Activated CD4-positive, alpha-beta T cell treated with anti-CD3 and anti-CD28 coated beads for 36 hours (primary cell): Measurements from ENCODE around the gene IFIT2. TPM values are rescaled to one million over a fixed set of nuclear protein-coding genes. Genes with fewer than 3 reads are reported as not detected.
"Not testable (repeated sequence)": the region's sequence is repeated elsewhere in the genome, so short reads cannot be mapped to it uniquely, and the experiment has no call there.

Experiments
- ATAC-seq: fragments of 200-7000 bp; cut with Tn5 transposase; one replicate; pipeline ENCODE4 v1.10.0; 2021; ENCODE audit warnings: mild to moderate bottlenecking, moderate library complexity
- CTCF ChIA-PET: fragments of 350-600 bp; sonication (Branson Sonifier 250); formaldehyde crosslinking; loops from one replicate; lab custom pipeline; 2021; ENCODE audit warnings: antibody characterized with exemption; lab: Charles Lee
- POLR2A ChIA-PET: fragments of 350-600 bp; sonication (Branson Sonifier 250); formaldehyde crosslinking; loops from one replicate; lab custom pipeline; 2021; ENCODE audit warnings: antibody characterized with exemption, inconsistent platforms; lab: Charles Lee
- DNase-seq: peaks from one replicate; pipeline ENCODE4 v3.0.0-alpha.2; 2020
- H3K27ac Mint-ChIP-seq: one replicate; pipeline ENCODE4 v1.8.0; 2021; ENCODE audit warnings: mixed read lengths
- H3K27me3 Mint-ChIP-seq: one replicate; pipeline ENCODE4 v1.8.0; 2021; ENCODE audit warnings: mixed read lengths
- H3K36me3 Mint-ChIP-seq: one replicate; pipeline ENCODE4 v1.8.0; 2021; ENCODE audit warnings: low read depth, mixed read lengths
- H3K4me1 Mint-ChIP-seq: one replicate; pipeline ENCODE4 v1.8.0; 2021; ENCODE audit warnings: mixed read lengths
- H3K4me3 Mint-ChIP-seq: one replicate; pipeline ENCODE4 v1.8.0; 2021; ENCODE audit warnings: mild to moderate bottlenecking, moderate library complexity, mixed read lengths
- H3K9me3 Mint-ChIP-seq: one replicate; pipeline ENCODE4 v1.8.0; 2021; ENCODE audit warnings: low read depth, mixed read lengths
- intact Hi-C, 2 experiments: fragments of 100-400 bp; cut with DNase I in 1 of 2; cut with micrococcal nuclease in 1 of 2; formaldehyde crosslinking; loops; one replicate each; pipeline versions ENCODE4 v1.14.2 to v1.15.1; 2022 to 2024; cut with DNase I, micrococcal nuclease
- total RNA-seq, 2 experiments: library from RNA; stranded (reverse); gene quantifications; one replicate each; pipeline ENCODE4 v1.2.3, GENCODE V29; 2021

Gene IFIT2
- total RNA-seq, 2 experiments from 2014 or later: 38.2 to 43.5 TPM

- Mint-ChIP-seq H3K4me1 (peaks cover 16% of the 10 kb centered on the region), H3K9me3 (peaks cover 4% of the 10 kb centered on the region), H3K27me3 (no peaks in the 10 kb centered on the region), H3K36me3 (peaks cover 44% of the 10 kb centered on the region), H3K27ac (no peak overlapping the region), H3K4me3 (no peak overlapping the region)
- CTCF ChIA-PET: interaction anchor here (1.1 kb wide), 1 partner anchor 9 kb away, joined by 3 read pairs; no protein-coding TSS in a partner anchor
- no peak for DNase-seq
- ATAC-seq: no peak
- POLR2A ChIA-PET: no interaction called here
- intact Hi-C loops: no loop called here
These were observed 6.9 kb downstream of the IFIT2 start for GRCh38 chr10:89308736-89309135.

GRCh38 chr10:89309156-89310055 is 7.6 kb downstream of the IFIT2 start:
- POLR2A ChIA-PET: no interaction called here
- Mint-ChIP-seq H3K36me3 (peaks cover 40% of the 10 kb centered on the region), H3K4me3 (no peak overlapping the region), H3K27me3 (no peaks in the 10 kb centered on the region), H3K4me1 (peaks cover 9% of the 10 kb centered on the region), H3K9me3 (peaks cover 4% of the 10 kb centered on the region), H3K27ac (no peak overlapping the region)
- ATAC-seq: no peak
- CTCF ChIA-PET: interaction anchor here (1.1 kb wide), 1 partner anchor 10 kb away, joined by 3 read pairs; no protein-coding TSS in a partner anchor
- intact Hi-C loops: no loop called here
- no peak for DNase-seq

- Mint-ChIP-seq H3K4me3 (no peak overlapping the region), H3K27me3 (no peaks in the 10 kb centered on the region), H3K9me3 (peaks cover 4% of the 10 kb centered on the region), H3K36me3 (peaks cover 35% of the 10 kb centered on the region), H3K4me1 (peaks cover 6% of the 10 kb centered on the region), H3K27ac (no peak overlapping the region)
- DNase-seq (no peak), ATAC-seq (no peak)
- POLR2A ChIA-PET: no interaction called here
- CTCF ChIA-PET: no interaction called here
- intact Hi-C loops: no loop called here
These were observed 8.4 kb downstream of the IFIT2 start for GRCh38 chr10:89310056-89310893.

GRCh38 chr10:89312973-89313372 is 11.1 kb downstream of the IFIT2 start:
- peaks cover under 1% of the 10 kb centered on the region for H3K9me3 Mint-ChIP-seq
- H3K27me3 Mint-ChIP-seq: peaks cover 3% of the 10 kb centered on the region
- no peak overlapping the region for H3K4me3 Mint-ChIP-seq
- POLR2A ChIA-PET: no interaction called here
- CTCF ChIA-PET: interaction anchor here (0.5 kb wide), 1 partner anchor 79 kb away, joined by 3 read pairs; the partner anchor contains the start of gene IFIT1
- intact Hi-C loops: no loop called here
- H3K27ac Mint-ChIP-seq: no peak overlapping the region
- no peak for DNase-seq
- H3K4me1 Mint-ChIP-seq: peaks cover 9% of the 10 kb centered on the region
- peak; percentile 83 for ATAC-seq
- H3K36me3 Mint-ChIP-seq: peaks cover 11% of the 10 kb centered on the region

GRCh38 chr10:89314676-89315075 is 12.8 kb downstream of the IFIT2 start:
- POLR2A ChIA-PET: no interaction called here
- Mint-ChIP-seq H3K27me3 (peaks cover 5% of the 10 kb centered on the region), H3K9me3 (no peaks in the 10 kb centered on the region), H3K36me3 (peaks cover 2% of the 10 kb centered on the region), H3K4me3 (no peak overlapping the region), H3K4me1 (peaks cover 9% of the 10 kb centered on the region), H3K27ac (no peak overlapping the region)
- DNase-seq (no peak), ATAC-seq (no peak)
- intact Hi-C loops: no loop called here
- CTCF ChIA-PET: interaction anchor here (0.9 kb wide), 1 partner anchor 49 kb away, joined by 5 read pairs; no protein-coding TSS in a partner anchor

- H3K4me1 Mint-ChIP-seq, H3K27me3 Mint-ChIP-seq, H3K36me3 Mint-ChIP-seq, ATAC-seq, POLR2A ChIA-PET, H3K27ac Mint-ChIP-seq, DNase-seq, H3K4me3 Mint-ChIP-seq, H3K9me3 Mint-ChIP-seq, intact Hi-C loops, CTCF ChIA-PET: not testable (repeated sequence)
These were observed 16.2 kb downstream of the IFIT2 start for GRCh38 chr10:89318047-89318446.

GRCh38 chr10:89325081-89325480 is 23.2 kb downstream of the IFIT2 start:
- H3K36me3 Mint-ChIP-seq, POLR2A ChIA-PET, H3K27me3 Mint-ChIP-seq, H3K27ac Mint-ChIP-seq, DNase-seq, CTCF ChIA-PET, intact Hi-C loops, ATAC-seq, H3K9me3 Mint-ChIP-seq, H3K4me3 Mint-ChIP-seq: not testable (repeated sequence)
- peaks cover 26% of the 10 kb centered on the region for H3K4me1 Mint-ChIP-seq

- CTCF ChIA-PET, H3K27ac Mint-ChIP-seq, H3K9me3 Mint-ChIP-seq, intact Hi-C loops, H3K4me3 Mint-ChIP-seq, ATAC-seq, H3K27me3 Mint-ChIP-seq, POLR2A ChIA-PET, DNase-seq, H3K36me3 Mint-ChIP-seq: not testable (repeated sequence)
- peaks cover 33% of the 10 kb centered on the region for H3K4me1 Mint-ChIP-seq
These were observed 24.0 kb downstream of the IFIT2 start for GRCh38 chr10:89325856-89326255.

GRCh38 chr10:89327803-89328441 is 26.1 kb downstream of the IFIT2 start, which contains the start of gene IFIT3:
Gene IFIT3 (plus strand): TSS chr10:89327997. CDS start chr10:89328074, 77 bp downstream.
- H3K27me3 Mint-ChIP-seq: peaks cover 7% of the 10 kb centered on the region
- ChIA-PET CTCF (interaction anchor here (0.9 to 1.0 kb wide), 2 partner anchors 26 to 45 kb away, joined by 3 read pairs; partner anchors contain the start of gene IFIT2), POLR2A (no interaction called here)
- H3K36me3 Mint-ChIP-seq: no peaks in the 10 kb centered on the region
- peaks cover 52% of the 10 kb centered on the region for H3K4me1 Mint-ChIP-seq
- ATAC-seq (peak; percentile 43), DNase-seq (no peak)
- H3K27ac Mint-ChIP-seq: peak within 1 kb of the TSS; percentile 72
- H3K4me3 Mint-ChIP-seq: peak within 1 kb of the TSS; percentile 63
- intact Hi-C loops: no loop called here
- H3K9me3 Mint-ChIP-seq: peaks cover 2% of the 10 kb centered on the region

- intact Hi-C loops: no loop called here
- peaks cover 8% of the 10 kb centered on the region for H3K27me3 Mint-ChIP-seq
- ATAC-seq (no peak), DNase-seq (no peak)
- H3K36me3 Mint-ChIP-seq: no peaks in the 10 kb centered on the region
- ChIA-PET POLR2A (no interaction called here), CTCF (interaction anchor here (0.6 to 0.7 kb wide), 2 partner anchors 92 to 569 kb away, joined by 3 read pairs; no protein-coding TSS in a partner anchor)
- peaks cover 2% of the 10 kb centered on the region for H3K9me3 Mint-ChIP-seq
- no peak overlapping the region for H3K27ac Mint-ChIP-seq
- H3K4me1 Mint-ChIP-seq: peaks cover 64% of the 10 kb centered on the region
- H3K4me3 Mint-ChIP-seq: peak overlapping the region; percentile 63
These were observed 27.3 kb downstream of the IFIT2 start for GRCh38 chr10:89329151-89329550.

GRCh38 chr10:89330014-89330413 is 28.2 kb downstream of the IFIT2 start:
- H3K27me3 Mint-ChIP-seq, ATAC-seq, intact Hi-C loops, DNase-seq, POLR2A ChIA-PET, H3K27ac Mint-ChIP-seq, H3K36me3 Mint-ChIP-seq, H3K9me3 Mint-ChIP-seq, H3K4me3 Mint-ChIP-seq: not testable (repeated sequence)
- H3K4me1 Mint-ChIP-seq: peaks cover 68% of the 10 kb centered on the region
- CTCF ChIA-PET: interaction anchor here (0.7 kb wide), 1 partner anchor 92 kb away, joined by 3 read pairs; no protein-coding TSS in a partner anchor
